Measurements from ENCODE around the gene IL3RA. TPM values are rescaled to one million over a fixed set of nuclear protein-coding genes. Genes with fewer than 3 reads are reported as not detected.

Gene IL3RA
- total and polyA plus RNA-seq, 2 of the 8 experiments (the other 6 are each of a cell fraction or from before 2014, with no cell fraction given), result 0.11 TPM; not detected in 1

GRCh38 chrX:1334854-1335253, 1.7 kb upstream of the IL3RA start:
- H3K4ac ChIP-seq (replicated peaks; ENCODE audit: insufficient read length, low read depth, low read length), result no peak overlapping the region
- no peak overlapping the region for H2AK5ac ChIP-seq (ENCODE audit: low read depth, low read length)
- no peak overlapping the region for H3K23ac ChIP-seq (ENCODE audit: insufficient read length)
- no peak overlapping the region for H3K27ac ChIP-seq (ENCODE audit: low read depth, low read length)
- H3K9ac ChIP-seq (replicated peaks in 1 of 4; ENCODE audit: extremely low read depth in 1 of 4, low read depth in 3 of 4, low read length in 3 of 4), result no peak overlapping the region
- H4K8ac ChIP-seq (ENCODE audit: extremely low read depth, insufficient read depth, low read length), result no peak overlapping the region
- H4K20me1 ChIP-seq (replicated peaks in 1 of 2; ENCODE audit: control insufficient read depth in 1 of 2, insufficient read depth in 2 of 2, low read length in 2 of 2), result no peaks in the 10 kb centered on the region
- H3K18ac ChIP-seq (ENCODE audit: extremely low read depth, low read length), result no peak overlapping the region
- no peak overlapping the region for H2BK5ac ChIP-seq (ENCODE audit: low read depth, low read length)
- H4K91ac ChIP-seq (replicated peaks; ENCODE audit: insufficient read length, low read length), result no peak overlapping the region
- CTCF ChIA-PET (ENCODE audit: partially characterized antibody), result no interaction called here
- DNase-seq (ENCODE audit: low read depth in 1 of 2, low spot score in 2 of 2), result no peak
- H3K56ac ChIP-seq (replicated peaks; ENCODE audit: insufficient read length, low read depth, low read length), result no peak overlapping the region
- H3K23me2 ChIP-seq (ENCODE audit: low read depth, low read length), result no peaks in the 10 kb centered on the region
- no peak overlapping the region for H2BK15ac ChIP-seq (ENCODE audit: low read length)
- H2BK120ac ChIP-seq (replicated peaks; ENCODE audit: low read depth, low read length), result no peak overlapping the region
- H3K14ac ChIP-seq (ENCODE audit: insufficient read length), result no peak overlapping the region
- H3K79me1 ChIP-seq (ENCODE audit: low read depth, low read length), result no peaks in the 10 kb centered on the region
- H3K9me3 ChIP-seq (ENCODE audit: insufficient read depth in 2 of 2, low read depth in 1 of 2, low read length in 1 of 2), result peaks cover 0 to 5% of the 10 kb centered on the region in 2 experiments; a peak in 2 of 4 replicates
- POLR2A ChIA-PET (ENCODE audit: partially characterized antibody), result no interaction called here
- H3K27me3 ChIP-seq (replicated peaks in 1 of 4; ENCODE audit: control insufficient read depth in 3 of 4, extremely low read depth in 1 of 4, insufficient read depth in 3 of 4, low read length in 3 of 4), result no peaks in the 10 kb centered on the region
- WGBS, 2 experiments (ENCODE audit: extremely low coverage in 1 of 2, insufficient coverage in 1 of 2, insufficient read length in 1 of 2, insufficient replicate concordance in 2 of 2, low coverage in 1 of 2, low lambda C conversion rate in 2 of 2, missing lambda C conversion rate in 1 of 2), result 83% methylated on average over 9 of the region's 10 CpGs; no CpG with 5 or more reads in 1 of the 2 experiments
- H4K5ac ChIP-seq (ENCODE audit: insufficient read length, low read depth, low read length), result no peak overlapping the region
- H2AFZ ChIP-seq (ENCODE audit: low read length), result no peak overlapping the region
- no peak overlapping the region for H3K4me3 ChIP-seq (ENCODE audit: extremely low read depth in 1 of 4, insufficient read depth in 2 of 4, low read depth in 3 of 4, low read length in 4 of 4)
- FAIRE-seq, result no peak
- no peaks in the 10 kb centered on the region for H3K79me2 ChIP-seq (ENCODE audit: control insufficient read depth in 1 of 2, insufficient read depth in 2 of 2, low read length in 2 of 2)
- no peaks in the 10 kb centered on the region for H3K36me3 ChIP-seq (ENCODE audit: control insufficient read depth in 2 of 4, insufficient read depth in 4 of 4, low read length in 3 of 4)
- no peak overlapping the region for H2BK20ac ChIP-seq (ENCODE audit: low read length)
- no peaks in the 10 kb centered on the region for H3K4me1 ChIP-seq (replicated peaks in 1 of 4; ENCODE audit: control insufficient read depth in 3 of 4, insufficient read depth in 4 of 4, low read length in 3 of 4)
- H3K4me2 ChIP-seq (ENCODE audit: insufficient read depth in 1 of 2, low read depth in 2 of 2, low read length in 2 of 2), result no peak overlapping the region
- no peak overlapping the region for H2BK12ac ChIP-seq (ENCODE audit: low read depth, low read length)
- TF ChIP-seq GTF2F1 (IDR thresholded peaks at IDR 0.05; ENCODE audit: borderline replicate concordance, low read depth, low read length) (no peak), CTBP2 (IDR thresholded peaks at IDR 0.05; ENCODE audit: borderline replicate concordance, insufficient read depth, insufficient read length, low read length) (no peak), CREB1 (IDR thresholded peaks at IDR 0.05) (no peak), POU5F1 (IDR thresholded peaks at IDR 0.05; ENCODE audit: low read depth, low read length) (no peak)

Data from H1 (cell line).